Mesothelial cell of epicardium (in vitro differentiated cells): ENCODE data around the gene FAM131B. TPM values are rescaled to one million over a fixed set of nuclear protein-coding genes. Genes with fewer than 3 reads are reported as not detected.

ENCODE experiments used
- DNase-seq, 2 experiments: peaks; one replicate each; pipeline ENCODE4 v3.0.0; 2021; ENCODE audit warnings: low spot score in 2 of 2; ENCODE audit not compliant: unreplicated experiment in 2 of 2
- H3K27ac Mint-ChIP-seq: 2 replicates; pipeline ENCODE4 v1.8.0; 2021; ENCODE audit warnings: mixed read lengths
- H3K27me3 Mint-ChIP-seq: 2 replicates; pipeline ENCODE4 v1.8.0; 2021; ENCODE audit warnings: low read depth, mixed read lengths
- H3K36me3 Mint-ChIP-seq: 2 replicates; pipeline ENCODE4 v1.8.0; 2021; ENCODE audit warnings: mixed read lengths
- H3K4me1 Mint-ChIP-seq: 2 replicates; pipeline ENCODE4 v1.8.0; 2021; ENCODE audit warnings: mixed read lengths
- H3K4me3 Mint-ChIP-seq: 2 replicates; pipeline ENCODE4 v1.8.0; 2021; ENCODE audit warnings: mild to moderate bottlenecking, moderate library complexity, mixed read lengths
- H3K9me3 Mint-ChIP-seq: 2 replicates; pipeline ENCODE4 v1.8.0; 2021; ENCODE audit warnings: mixed read lengths
- total RNA-seq: library from RNA; stranded (reverse); gene quantifications from 3 replicates; pipeline ENCODE4 v1.2.1, GENCODE V29; 2021
- TF ChIP-seq, protein P1 (sequence below): fragments of 200-600 bp; sonication (generic); IDR thresholded peaks from one replicate; pipeline ENCODE4 v1.5.0; 2021; ENCODE audit warnings: antibody characterized with exemption; ENCODE audit not compliant: unreplicated experiment

Gene FAM131B
- total RNA-seq, result 5.6 to 6.1 TPM (median 5.8 TPM) in 3 replicates

GRCh38 chr7:143362131-143363015 is at the start of gene FAM131B:
FAM131B (minus strand) TSS chr7:143362713; CDS start chr7:143362603, 110 bp downstream.
- DNase-seq, result no peak

GRCh38 chr7:143411976-143412708 is 49.6 kb upstream of the FAM131B start:
- DNase-seq, result no peak
- Mint-ChIP-seq H3K27ac (no peak overlapping the region), H3K9me3 (no peaks in the 10 kb centered on the region), H3K4me3 (no peak overlapping the region), H3K36me3 (no peaks in the 10 kb centered on the region), H3K27me3 (no peaks in the 10 kb centered on the region), H3K4me1 (peaks cover 65% of the 10 kb centered on the region)
- TF ChIP-seq, protein P1, sequence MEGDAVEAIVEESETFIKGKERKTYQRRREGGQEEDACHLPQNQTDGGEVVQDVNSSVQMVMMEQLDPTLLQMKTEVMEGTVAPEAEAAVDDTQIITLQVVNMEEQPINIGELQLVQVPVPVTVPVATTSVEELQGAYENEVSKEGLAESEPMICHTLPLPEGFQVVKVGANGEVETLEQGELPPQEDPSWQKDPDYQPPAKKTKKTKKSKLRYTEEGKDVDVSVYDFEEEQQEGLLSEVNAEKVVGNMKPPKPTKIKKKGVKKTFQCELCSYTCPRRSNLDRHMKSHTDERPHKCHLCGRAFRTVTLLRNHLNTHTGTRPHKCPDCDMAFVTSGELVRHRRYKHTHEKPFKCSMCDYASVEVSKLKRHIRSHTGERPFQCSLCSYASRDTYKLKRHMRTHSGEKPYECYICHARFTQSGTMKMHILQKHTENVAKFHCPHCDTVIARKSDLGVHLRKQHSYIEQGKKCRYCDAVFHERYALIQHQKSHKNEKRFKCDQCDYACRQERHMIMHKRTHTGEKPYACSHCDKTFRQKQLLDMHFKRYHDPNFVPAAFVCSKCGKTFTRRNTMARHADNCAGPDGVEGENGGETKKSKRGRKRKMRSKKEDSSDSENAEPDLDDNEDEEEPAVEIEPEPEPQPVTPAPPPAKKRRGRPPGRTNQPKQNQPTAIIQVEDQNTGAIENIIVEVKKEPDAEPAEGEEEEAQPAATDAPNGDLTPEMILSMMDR, result no peak

More at GRCh38 chr7:143362131-143363015, at the start of gene FAM131B:
- TF ChIP-seq, protein P1, result no peak
- peaks cover 79% of the 10 kb centered on the region for H3K27me3 Mint-ChIP-seq
- H3K4me1 Mint-ChIP-seq, result peaks cover 7% of the 10 kb centered on the region
- H3K4me3 Mint-ChIP-seq, result peak within 1 kb of the TSS; percentile 78
- no peaks in the 10 kb centered on the region for H3K9me3 Mint-ChIP-seq
- no peaks in the 10 kb centered on the region for H3K36me3 Mint-ChIP-seq
- no peak within 1 kb of the TSS for H3K27ac Mint-ChIP-seq

DNA sequence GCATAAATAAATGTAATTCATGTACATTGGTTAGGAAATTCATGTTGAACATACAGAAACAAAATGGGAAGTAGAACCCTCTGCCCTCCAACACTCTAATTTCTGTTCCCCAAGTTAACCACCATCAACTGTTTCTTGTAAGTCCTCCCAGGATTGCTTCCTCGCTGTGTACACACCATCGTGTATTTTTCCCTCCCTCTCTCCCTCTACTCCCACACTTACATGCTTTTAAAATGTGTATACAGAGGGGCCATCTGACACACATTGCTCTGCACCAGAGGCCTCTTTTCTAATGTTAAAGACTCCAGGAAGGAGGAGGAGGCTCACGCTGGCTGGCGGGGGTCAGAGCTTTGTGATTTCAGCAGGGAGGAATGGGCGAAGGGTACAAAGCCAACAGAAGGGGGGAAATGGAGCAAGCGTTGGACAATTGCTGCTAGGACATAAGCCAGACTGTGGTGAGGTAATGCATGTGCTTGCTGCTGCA is 48.0 kb upstream of the FAM131B start:
- H3K27ac Mint-ChIP-seq, result peak overlapping the region; percentile 48
- no peaks in the 10 kb centered on the region for H3K9me3 Mint-ChIP-seq
- H3K4me1 Mint-ChIP-seq, result peaks cover 60% of the 10 kb centered on the region
- H3K36me3 Mint-ChIP-seq, result no peaks in the 10 kb centered on the region
- peak overlapping the region; percentile 77 for H3K4me3 Mint-ChIP-seq
- H3K27me3 Mint-ChIP-seq, result no peaks in the 10 kb centered on the region
- DNase-seq, result no peak
- TF ChIP-seq, protein P1, result no peak

DNA sequence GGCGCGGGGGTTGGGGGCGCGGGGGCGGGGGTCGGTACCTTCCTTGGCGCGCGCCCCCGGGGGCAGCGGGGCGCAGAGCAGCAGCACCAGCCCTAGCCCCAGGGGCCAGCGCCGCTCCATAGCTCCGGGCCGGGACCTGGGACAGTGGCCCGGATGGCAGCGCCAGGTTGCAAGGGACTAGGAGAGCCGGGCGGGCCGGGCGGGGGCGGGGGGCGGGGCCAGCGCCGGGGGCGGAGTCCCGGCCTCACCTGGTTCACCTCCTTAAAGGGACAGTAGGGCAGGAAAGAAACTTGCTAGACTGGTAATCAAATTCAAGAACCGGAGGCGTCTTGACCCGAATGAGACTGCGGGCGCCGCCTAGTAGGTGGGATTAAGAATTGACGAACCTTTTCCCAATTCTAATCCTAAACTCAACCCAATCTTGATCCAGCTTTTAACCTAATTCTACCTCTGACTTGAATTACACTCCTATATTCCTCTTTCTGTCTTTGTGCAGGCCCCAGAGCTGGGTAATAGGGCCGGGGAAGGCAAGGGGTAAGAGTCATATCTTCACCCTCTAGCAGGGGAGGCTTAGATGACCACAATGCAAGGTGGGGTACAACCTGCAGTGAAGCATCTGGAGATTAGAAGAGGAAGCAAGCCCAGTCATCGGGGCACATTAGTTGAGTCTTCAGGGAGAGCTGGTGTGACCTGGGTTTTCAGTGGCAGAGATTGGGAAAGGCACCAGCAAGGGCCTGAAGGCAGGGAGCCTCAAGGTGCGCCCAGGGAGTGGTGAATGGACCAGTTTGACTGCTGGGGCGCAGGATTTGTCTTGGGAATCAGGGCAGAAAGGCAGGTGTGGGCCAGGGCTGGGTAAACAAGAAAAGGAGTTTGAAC is 46.4 kb upstream of the FAM131B start, which contains the start of gene EPHA1:
Gene EPHA1 (minus strand): TSS at position 171 of the 876 bp plus-strand sequence. CDS start 51 bp downstream, at position 120.
- Mint-ChIP-seq H3K36me3 (peaks cover 2% of the 10 kb centered on the region), H3K4me1 (peaks cover 67% of the 10 kb centered on the region), H3K27ac (peak within 1 kb of the TSS; percentile 70), H3K27me3 (no peaks in the 10 kb centered on the region), H3K4me3 (peak within 1 kb of the TSS; percentile 77), H3K9me3 (no peaks in the 10 kb centered on the region)
- DNase-seq, result no peak
- TF ChIP-seq, protein P1, result peak; percentile 52

- H3K9me3 Mint-ChIP-seq, result no peaks in the 10 kb centered on the region
- no peaks in the 10 kb centered on the region for H3K27me3 Mint-ChIP-seq
- TF ChIP-seq, protein P1, result no peak
- H3K4me1 Mint-ChIP-seq, result peaks cover 64% of the 10 kb centered on the region
- peaks cover 2% of the 10 kb centered on the region for H3K36me3 Mint-ChIP-seq
- peak overlapping the region; percentile 70 for H3K4me3 Mint-ChIP-seq
- H3K27ac Mint-ChIP-seq, result no peak overlapping the region
- no peak for DNase-seq
Observed at GRCh38 chr7:143408252-143408685, 45.8 kb upstream of the FAM131B start.
